ENCODE measurements around the gene MVD. TPM values are rescaled to one million over a fixed set of nuclear protein-coding genes. Genes with fewer than 3 reads are reported as not detected.

Gene MVD
- total and polyA plus RNA-seq, 2 of the 13 experiments (the other 11 are each of a cell fraction or from before 2014, with no cell fraction given): 28.1 to 187 TPM

- TF ChIP-seq TCF7L2 (IDR thresholded peaks at IDR 0.05; ENCODE audit: low read depth, low read length) (no peak), ZNF143 (CRISPR knock-in tag; IDR thresholded peaks at IDR 0.05) (peak; percentile 69), ZEB1 (IDR thresholded peaks at IDR 0.05; ENCODE audit: insufficient replicate concordance, low read depth) (peak; percentile 57), RBAK (CRISPR knock-in tag; IDR thresholded peaks at IDR 0.05) (no peak), FUBP1 (CRISPR knock-in tag; IDR thresholded peaks at IDR 0.05; ENCODE audit: borderline replicate concordance) (0 out of 2 replicates have a peak, but pooled peaks have one; percentile 22), ATF1 (CRISPR knock-in tag; IDR thresholded peaks at IDR 0.05) (no peak; the same call in 1 of the 2 replicates), FOXC1 (CRISPR knock-in tag; IDR thresholded peaks at IDR 0.05; ENCODE audit: borderline replicate concordance) (no peak; the same call in 1 of the 2 replicates), RORA (CRISPR knock-in tag; IDR thresholded peaks at IDR 0.05) (no peak), ZNF687 (CRISPR knock-in tag; IDR thresholded peaks at IDR 0.05) (peak; percentile 96), SNAPC4 (CRISPR knock-in tag; IDR thresholded peaks at IDR 0.05) (0 out of 2 replicates have a peak, but pooled peaks have one; percentile 6), ZNF136 (CRISPR knock-in tag; IDR thresholded peaks at IDR 0.05; ENCODE audit: low read depth) (peak; percentile 93), ZNF713 (CRISPR knock-in tag; IDR thresholded peaks at IDR 0.05) (no peak), DNMT1 (CRISPR knock-in tag; IDR thresholded peaks at IDR 0.05) (peak; percentile 37; the same call in 1 of the 2 replicates), ZBTB4 (CRISPR knock-in tag; IDR thresholded peaks at IDR 0.05; ENCODE audit: borderline replicate concordance) (no peak; the same call in 1 of the 2 replicates)
Observed at GRCh38 chr16:88651276-88651988, 11.5 kb downstream of the MVD start (continued).

Data from HepG2 (cell line).